ENCODE data around the gene MUC6. TPM values are rescaled to one million over a fixed set of nuclear protein-coding genes. Genes with fewer than 3 reads are reported as not detected.

Gene MUC6
- total RNA-seq, 1 donor from 2014 or later, result not detected

DNA sequence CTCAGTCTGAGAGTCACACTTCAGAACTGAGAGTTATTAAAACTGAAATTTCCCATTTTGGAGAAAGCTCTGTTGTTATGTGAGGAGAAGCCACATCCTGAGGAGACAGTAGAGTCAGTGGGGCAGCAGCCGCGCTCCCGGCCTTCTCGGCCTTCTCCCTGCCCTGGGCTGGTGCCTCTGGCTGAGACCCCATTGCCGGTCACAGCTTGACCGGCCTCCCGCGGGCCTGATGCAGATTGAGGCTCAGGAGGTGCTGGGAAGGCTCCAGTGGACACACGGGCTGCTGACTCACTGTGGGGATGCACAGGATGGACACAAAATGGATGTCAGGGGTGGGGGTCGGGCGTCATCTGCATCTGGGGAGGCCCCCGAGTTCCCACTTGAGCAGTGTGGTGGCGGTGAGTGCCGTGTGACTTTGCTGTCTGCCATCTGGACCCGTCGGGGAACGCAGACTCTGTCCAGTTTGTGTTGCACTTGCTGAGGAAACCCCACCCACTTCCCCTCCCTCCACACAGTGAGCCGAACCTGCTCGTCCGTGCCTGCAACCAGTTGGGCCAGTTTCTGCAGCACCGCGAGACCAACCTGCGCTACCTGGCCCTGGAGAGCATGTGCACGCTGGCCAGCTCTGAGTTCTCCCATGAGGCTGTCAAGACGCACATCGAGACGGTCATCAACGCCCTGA, 50.1 kb downstream of the MUC6 start:
- Histone ChIP-seq H3K4me3 (ENCODE audit: low read depth, low read length) (no peak overlapping the region), H3K27me3 (ENCODE audit: control insufficient read depth, insufficient read depth, low read length) (no peaks in the 10 kb centered on the region), H3K36me3 (ENCODE audit: control insufficient read depth, insufficient read depth, low read length) (peaks cover 40% of the 10 kb centered on the region)
- FAIRE-seq (no peak), DNase-seq (ENCODE audit: low read depth) (peak; percentile 45)
- TF ChIP-seq, protein P1, sequence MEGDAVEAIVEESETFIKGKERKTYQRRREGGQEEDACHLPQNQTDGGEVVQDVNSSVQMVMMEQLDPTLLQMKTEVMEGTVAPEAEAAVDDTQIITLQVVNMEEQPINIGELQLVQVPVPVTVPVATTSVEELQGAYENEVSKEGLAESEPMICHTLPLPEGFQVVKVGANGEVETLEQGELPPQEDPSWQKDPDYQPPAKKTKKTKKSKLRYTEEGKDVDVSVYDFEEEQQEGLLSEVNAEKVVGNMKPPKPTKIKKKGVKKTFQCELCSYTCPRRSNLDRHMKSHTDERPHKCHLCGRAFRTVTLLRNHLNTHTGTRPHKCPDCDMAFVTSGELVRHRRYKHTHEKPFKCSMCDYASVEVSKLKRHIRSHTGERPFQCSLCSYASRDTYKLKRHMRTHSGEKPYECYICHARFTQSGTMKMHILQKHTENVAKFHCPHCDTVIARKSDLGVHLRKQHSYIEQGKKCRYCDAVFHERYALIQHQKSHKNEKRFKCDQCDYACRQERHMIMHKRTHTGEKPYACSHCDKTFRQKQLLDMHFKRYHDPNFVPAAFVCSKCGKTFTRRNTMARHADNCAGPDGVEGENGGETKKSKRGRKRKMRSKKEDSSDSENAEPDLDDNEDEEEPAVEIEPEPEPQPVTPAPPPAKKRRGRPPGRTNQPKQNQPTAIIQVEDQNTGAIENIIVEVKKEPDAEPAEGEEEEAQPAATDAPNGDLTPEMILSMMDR (IDR thresholded peaks at IDR 0.05; ENCODE audit: insufficient read depth, low read length, severe bottlenecking), result no peak

DNA sequence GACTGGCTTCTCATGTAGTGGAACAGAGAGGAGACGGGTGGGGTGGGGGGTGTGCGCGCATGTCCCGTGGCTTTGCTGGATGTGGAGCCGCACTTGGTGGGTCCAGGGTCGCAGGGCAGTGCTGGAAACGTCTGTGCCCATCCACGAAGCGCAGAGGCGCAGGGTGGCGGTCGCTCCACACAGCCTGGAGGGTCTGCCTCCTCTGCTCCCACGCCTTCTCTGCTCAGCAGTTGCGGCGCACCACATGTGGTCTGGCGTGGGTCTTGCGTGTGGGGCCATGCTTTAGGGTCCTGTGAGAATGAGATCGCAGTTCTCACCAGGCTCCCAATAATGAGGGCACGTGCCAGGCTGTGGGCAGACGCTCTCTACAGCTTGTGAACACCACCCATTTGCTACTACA, 50.7 kb downstream of the MUC6 start:
- FAIRE-seq (peak; percentile 50), DNase-seq (ENCODE audit: low read depth) (no peak)
- Histone ChIP-seq H3K4me3 (ENCODE audit: low read depth, low read length) (no peak overlapping the region), H3K36me3 (ENCODE audit: control insufficient read depth, insufficient read depth, low read length) (peaks cover 40% of the 10 kb centered on the region), H3K27me3 (ENCODE audit: control insufficient read depth, insufficient read depth, low read length) (no peaks in the 10 kb centered on the region)
- TF ChIP-seq, protein P1 (IDR thresholded peaks at IDR 0.05; ENCODE audit: insufficient read depth, low read length, severe bottlenecking), result no peak

DNA sequence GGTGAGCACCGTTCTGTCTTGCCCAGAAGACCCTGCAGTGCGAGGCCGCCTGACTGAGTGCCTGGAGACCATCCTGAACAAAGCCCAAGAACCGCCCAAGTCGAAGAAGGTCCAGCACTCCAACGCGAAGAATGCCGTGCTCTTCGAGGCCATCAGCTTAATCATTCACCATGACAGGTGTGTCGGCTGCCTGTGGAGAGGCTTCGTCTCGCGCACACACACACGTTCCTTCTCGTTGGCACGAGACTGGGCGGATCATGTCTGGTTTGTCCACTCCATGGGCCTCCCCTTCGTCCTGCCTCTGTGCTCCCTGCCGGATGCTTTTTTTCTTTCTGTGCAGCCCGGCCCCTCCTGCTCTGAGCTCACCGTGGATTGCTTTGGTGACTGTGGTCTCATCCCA, 51.1 kb downstream of the MUC6 start:
- H3K27me3 ChIP-seq (ENCODE audit: control insufficient read depth, insufficient read depth, low read length), result no peaks in the 10 kb centered on the region
- FAIRE-seq, result no peak
- H3K36me3 ChIP-seq (ENCODE audit: control insufficient read depth, insufficient read depth, low read length), result peaks cover 40% of the 10 kb centered on the region
- DNase-seq (ENCODE audit: low read depth), result no peak
- TF ChIP-seq, protein P1 (IDR thresholded peaks at IDR 0.05; ENCODE audit: insufficient read depth, low read length, severe bottlenecking), result no peak
- H3K4me3 ChIP-seq (ENCODE audit: low read depth, low read length), result no peak overlapping the region

DNA sequence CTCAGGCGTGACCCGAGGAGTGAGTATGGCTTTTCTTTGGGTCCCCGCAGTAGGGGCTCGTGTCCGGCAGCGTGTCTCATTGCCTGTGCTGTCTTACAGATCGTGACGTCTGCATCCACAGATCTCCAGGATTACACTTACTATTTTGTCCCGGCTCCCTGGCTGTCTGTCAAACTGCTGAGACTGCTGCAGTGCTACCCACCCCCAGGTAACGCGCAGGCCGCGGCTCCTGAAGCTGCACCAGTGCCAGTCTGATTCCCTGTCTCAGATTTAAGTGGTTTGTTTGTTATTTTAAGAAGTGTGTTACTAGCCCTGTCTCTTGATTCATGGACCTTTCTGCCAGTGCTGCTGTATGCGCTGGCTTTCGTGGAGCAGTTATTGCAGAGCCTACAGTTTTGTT, 52.0 kb downstream of the MUC6 start:
- H3K4me3 ChIP-seq (ENCODE audit: low read depth, low read length), result no peak overlapping the region
- peak; percentile 80 for FAIRE-seq
- H3K36me3 ChIP-seq (ENCODE audit: control insufficient read depth, insufficient read depth, low read length), result peaks cover 34% of the 10 kb centered on the region
- H3K27me3 ChIP-seq (ENCODE audit: control insufficient read depth, insufficient read depth, low read length), result no peaks in the 10 kb centered on the region
- TF ChIP-seq, protein P1 (IDR thresholded peaks at IDR 0.05; ENCODE audit: insufficient read depth, low read length, severe bottlenecking), result no peak
- DNase-seq (ENCODE audit: low read depth), result no peak

DNA sequence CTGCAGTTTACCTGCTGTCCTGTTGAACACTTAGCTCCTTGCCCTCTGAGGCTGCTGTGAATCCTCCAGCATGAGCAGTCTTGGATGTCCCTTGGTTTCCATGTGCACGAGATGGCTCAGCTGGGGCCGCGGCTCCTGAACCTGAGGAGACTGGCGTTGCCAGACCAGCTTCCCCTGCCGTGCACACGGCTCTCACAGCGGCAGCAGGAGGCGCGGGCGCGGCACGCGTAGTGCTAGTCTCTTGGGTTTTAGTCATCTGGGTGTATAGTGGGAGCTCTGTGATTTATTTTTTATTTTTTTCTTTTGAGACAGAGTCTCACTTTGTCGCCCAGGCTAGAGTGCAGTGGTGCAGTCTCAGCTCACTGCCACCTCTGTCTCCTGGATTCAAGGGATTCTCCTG, 54.8 kb downstream of the MUC6 start:
- Histone ChIP-seq H3K27me3 (ENCODE audit: control insufficient read depth, insufficient read depth, low read length) (no peaks in the 10 kb centered on the region), H3K4me3 (ENCODE audit: low read depth, low read length) (no peak overlapping the region), H3K36me3 (ENCODE audit: control insufficient read depth, insufficient read depth, low read length) (peaks cover 28% of the 10 kb centered on the region)
- no peak for DNase-seq (ENCODE audit: low read depth)
- TF ChIP-seq, protein P1 (IDR thresholded peaks at IDR 0.05; ENCODE audit: insufficient read depth, low read length, severe bottlenecking), result no peak
- no peak for FAIRE-seq

Measured in bronchial epithelial cell (primary cell).